Fibroblast of the aortic adventitia (primary cell): ENCODE results near the gene KNDC1. TPM values are rescaled to one million over a fixed set of nuclear protein-coding genes. Genes with fewer than 3 reads are reported as not detected.

ENCODE experiments used
- DNase-seq: peaks from one replicate; pipeline ENCODE4 v3.0.0-alpha.2; 2010; ENCODE audit warnings: low read depth
- H3K4me3 ChIP-seq: 2 replicates; pipeline ENCODE4 v1.5.1; 2011; ENCODE audit warnings: low read depth, mild to moderate bottlenecking, control low read depth, low read length, moderate library complexity
- total RNA-seq: library from RNA; depleted of rRNA; stranded (reverse); fragments of >200 nt; gene quantifications from 2 replicates; pipeline ENCODE4 v1.2.3, GENCODE V29; 2012; ENCODE audit warnings: low replicate concordance
- TF ChIP-seq, protein P1 (sequence below): IDR thresholded peaks from 2 replicates; pipeline ENCODE4 v1.5.1; 2011; ENCODE audit warnings: mild to moderate bottlenecking, low read length, control low read depth, inconsistent platforms; ENCODE audit not compliant: insufficient read depth

The KNDC1 gene
- total RNA-seq, 1 donor, result under 0.01 TPM

DNA sequence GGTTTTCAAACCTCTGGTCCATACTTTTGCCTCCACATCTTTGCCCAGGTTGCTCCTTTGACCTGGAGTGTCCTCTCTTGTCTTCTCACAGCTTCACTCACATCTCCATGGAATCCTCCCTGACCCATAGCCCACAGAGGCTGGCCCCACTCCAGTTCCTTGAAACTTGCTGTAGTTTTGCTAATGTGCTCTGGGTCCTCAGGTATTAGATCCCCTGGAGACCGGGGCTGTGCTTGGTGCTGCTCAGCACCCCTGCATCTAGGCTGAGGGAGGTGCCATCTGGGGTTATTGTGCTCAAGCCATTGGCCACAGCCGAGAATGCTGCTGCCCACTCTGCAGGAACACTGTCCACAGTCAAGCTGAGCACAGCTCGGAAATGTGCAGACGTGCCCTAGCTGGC, 16.5 kb downstream of the KNDC1 start:
- no peak overlapping the region for H3K4me3 ChIP-seq
- TF ChIP-seq, protein P1, sequence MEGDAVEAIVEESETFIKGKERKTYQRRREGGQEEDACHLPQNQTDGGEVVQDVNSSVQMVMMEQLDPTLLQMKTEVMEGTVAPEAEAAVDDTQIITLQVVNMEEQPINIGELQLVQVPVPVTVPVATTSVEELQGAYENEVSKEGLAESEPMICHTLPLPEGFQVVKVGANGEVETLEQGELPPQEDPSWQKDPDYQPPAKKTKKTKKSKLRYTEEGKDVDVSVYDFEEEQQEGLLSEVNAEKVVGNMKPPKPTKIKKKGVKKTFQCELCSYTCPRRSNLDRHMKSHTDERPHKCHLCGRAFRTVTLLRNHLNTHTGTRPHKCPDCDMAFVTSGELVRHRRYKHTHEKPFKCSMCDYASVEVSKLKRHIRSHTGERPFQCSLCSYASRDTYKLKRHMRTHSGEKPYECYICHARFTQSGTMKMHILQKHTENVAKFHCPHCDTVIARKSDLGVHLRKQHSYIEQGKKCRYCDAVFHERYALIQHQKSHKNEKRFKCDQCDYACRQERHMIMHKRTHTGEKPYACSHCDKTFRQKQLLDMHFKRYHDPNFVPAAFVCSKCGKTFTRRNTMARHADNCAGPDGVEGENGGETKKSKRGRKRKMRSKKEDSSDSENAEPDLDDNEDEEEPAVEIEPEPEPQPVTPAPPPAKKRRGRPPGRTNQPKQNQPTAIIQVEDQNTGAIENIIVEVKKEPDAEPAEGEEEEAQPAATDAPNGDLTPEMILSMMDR, result no peak
- DNase-seq, result no peak

DNA sequence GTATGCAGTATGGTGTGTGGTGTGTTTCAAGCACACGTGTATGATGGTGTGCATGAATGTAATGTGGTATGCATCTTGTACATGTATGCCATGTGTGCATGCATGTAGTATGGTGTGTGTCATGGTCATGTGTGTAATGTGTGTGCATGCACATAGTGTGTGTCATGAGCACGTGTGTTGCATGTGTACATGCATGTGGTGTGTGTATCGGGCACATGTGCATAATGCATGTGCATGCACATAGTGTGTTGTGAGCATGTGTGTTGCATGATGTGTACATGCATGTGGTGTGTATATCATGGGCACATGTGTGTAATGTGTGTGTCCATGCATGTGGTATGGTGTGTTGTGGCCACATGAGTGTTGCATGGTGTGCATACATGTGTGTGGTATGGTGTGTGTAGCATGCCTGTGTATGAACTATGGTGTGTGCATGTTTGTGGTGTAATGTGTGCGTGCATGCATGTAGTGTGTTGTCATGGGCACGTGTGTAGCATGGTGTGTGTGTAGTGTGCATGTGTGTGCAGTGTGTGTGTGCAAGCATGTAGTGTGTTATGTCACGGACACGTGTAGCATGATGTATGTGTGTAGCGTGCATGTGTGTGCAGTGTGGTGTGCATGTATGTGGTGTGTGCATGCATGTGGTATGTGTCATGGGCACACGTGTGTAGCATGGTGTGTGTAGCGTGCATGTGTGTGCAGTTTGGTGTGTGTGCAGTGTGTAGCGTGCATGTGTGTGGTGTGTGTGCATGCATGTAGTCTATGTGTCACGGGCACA, 17.6 kb downstream of the KNDC1 start:
- TF ChIP-seq, protein P1, result no peak
- no peak overlapping the region for H3K4me3 ChIP-seq
- no peak for DNase-seq

DNA sequence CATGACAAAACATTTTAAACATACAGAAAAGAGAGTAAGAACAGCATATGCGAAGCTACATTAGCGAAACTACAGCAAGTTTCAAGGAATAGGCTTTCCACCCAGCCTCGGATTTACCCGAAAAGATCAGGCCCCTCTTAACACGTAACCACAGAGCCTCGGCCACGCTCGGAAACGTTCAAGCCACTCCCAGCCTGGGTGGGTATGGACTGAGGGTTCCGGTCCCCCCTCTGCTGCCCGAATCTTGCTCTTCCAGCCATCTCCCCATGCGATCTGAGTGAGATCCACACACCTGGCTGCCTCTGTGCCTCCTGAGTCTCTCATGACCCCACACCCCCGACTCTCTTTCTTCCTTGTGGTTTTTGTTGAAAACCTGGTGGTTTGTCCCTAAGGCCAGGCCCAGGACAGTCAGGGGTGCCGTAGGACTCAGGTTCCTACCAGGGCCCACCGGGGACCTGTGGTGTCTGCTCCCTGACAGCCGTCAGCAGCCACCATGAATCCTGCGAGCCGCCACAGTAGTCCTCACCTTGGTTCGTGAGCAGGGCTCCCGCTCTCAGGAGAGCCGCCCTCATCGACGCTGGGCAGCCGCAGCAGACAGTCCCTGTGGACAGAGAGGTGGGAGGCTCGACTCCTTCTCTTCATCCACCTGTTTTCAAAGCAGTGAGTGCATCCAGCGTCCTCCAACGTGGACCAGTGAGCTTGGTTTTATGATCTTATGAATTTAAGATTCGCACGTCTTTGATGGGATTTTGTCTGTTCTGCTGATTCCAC, 18.5 kb downstream of the KNDC1 start:
- DNase-seq, result no peak
- TF ChIP-seq, protein P1, result no peak
- no peak overlapping the region for H3K4me3 ChIP-seq

DNA sequence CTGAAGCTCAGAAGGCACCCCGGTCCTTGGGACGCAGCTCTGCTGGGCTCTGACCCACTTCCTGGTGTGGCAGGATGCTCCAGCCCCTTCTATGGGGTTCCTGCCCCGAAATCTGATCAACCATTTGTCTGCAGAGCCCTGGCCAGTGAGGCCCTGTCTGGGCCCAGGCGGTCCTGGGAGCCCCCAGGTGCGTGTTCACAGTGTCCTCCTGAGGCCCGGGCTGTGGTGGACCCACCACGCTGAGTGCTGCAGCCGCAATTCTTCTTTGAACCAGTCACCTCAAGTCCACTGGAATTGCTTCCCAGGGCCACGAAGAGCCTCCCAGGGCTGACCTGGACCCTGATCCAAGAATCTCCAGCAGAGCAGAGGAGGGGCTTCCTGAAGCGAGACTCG, 19.1 kb downstream of the KNDC1 start:
- TF ChIP-seq, protein P1, result no peak
- no peak overlapping the region for H3K4me3 ChIP-seq
- no peak for DNase-seq

DNA sequence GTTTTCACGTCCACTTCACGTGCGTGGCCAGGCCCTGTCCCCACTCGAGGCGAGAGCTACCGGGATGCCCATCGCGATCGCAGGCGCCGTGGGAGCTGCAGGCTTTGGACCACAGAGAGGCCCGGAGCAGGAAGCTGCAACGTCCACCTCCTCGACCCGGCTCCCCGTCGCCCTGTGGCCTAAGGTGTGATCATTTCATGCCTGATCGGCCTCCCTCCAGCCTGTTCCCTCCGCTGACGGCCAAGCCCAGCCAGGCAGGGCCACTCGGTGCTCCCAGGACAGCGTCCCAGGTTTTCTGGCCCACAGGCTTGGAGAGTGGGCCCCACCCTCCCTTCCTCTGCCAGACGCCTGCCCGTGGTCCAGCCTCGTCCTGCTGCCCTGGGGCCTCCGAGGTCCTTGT, 19.6 kb downstream of the KNDC1 start:
- no peak for DNase-seq

DNA sequence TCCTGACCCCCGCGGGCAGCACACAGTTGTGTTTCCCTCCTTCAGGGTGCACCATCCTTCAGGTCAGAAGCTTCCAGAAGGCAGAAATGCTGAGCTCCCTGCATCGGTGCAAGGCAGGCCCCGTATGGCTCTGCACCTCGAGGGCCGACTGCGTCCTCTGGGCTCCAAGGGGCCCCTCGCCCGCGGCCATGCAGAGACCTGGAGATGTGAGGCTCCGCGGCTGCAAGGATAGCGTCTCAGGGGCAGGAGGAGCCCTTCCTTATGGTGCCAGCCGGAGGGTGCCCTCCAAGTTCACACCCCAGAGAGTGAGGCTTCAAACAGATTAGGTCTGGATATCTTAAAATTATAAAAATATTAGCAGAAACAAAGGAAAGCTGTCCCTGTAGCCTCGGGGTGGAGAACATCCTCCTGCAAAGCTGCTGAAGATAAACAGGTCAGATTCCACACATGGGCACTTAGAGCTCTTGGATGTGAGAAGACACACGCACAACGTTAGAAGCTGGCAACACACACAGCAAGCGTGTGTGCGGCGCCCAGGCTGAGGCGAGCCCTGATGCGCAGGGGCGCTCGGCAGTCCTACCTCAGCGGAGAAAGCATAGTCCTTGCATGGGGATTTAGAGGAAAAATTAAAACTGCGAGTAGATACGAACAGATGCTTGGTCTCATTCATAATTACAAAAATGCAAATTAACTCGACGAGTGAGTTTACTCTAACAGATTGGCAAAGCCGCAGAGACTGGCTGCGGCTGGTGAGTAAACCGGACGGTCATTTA, 20.4 kb downstream of the KNDC1 start:
- TF ChIP-seq, protein P1, result no peak
- no peak for DNase-seq

More for the DNA sequence above, 19.6 kb downstream of the KNDC1 start:
- TF ChIP-seq, protein P1, result no peak
- H3K4me3 ChIP-seq, result no peak overlapping the region

More for the DNA sequence above, 20.4 kb downstream of the KNDC1 start:
- no peak overlapping the region for H3K4me3 ChIP-seq
